Progenitor cell of endocrine pancreas (in vitro differentiated cells): ENCODE results near the gene ST3GAL2. TPM values are rescaled to one million over a fixed set of nuclear protein-coding genes. Genes with fewer than 3 reads are reported as not detected.

Experiments used
- DNase-seq: peaks from one replicate; pipeline ENCODE4 v3.0.0; 2021; ENCODE audit warnings: low spot score; ENCODE audit not compliant: unreplicated experiment
- H3K27ac Mint-ChIP-seq: 2 replicates; pipeline ENCODE4 v1.8.0; 2021; ENCODE audit warnings: mild to moderate bottlenecking, moderate library complexity, mixed read lengths
- H3K27me3 Mint-ChIP-seq: 2 replicates; pipeline ENCODE4 v1.8.0; 2021; ENCODE audit warnings: mixed read lengths
- H3K36me3 Mint-ChIP-seq: 2 replicates; pipeline ENCODE4 v1.8.0; 2022; ENCODE audit warnings: mixed read lengths; ENCODE audit not compliant: insufficient read depth
- H3K4me1 Mint-ChIP-seq: 2 replicates; pipeline ENCODE4 v1.8.0; 2021; ENCODE audit warnings: low read depth, mixed read lengths
- H3K4me3 Mint-ChIP-seq: 2 replicates; pipeline ENCODE4 v1.8.0; 2021; ENCODE audit warnings: low read depth, mild to moderate bottlenecking, moderate library complexity, mixed read lengths
- H3K9me3 Mint-ChIP-seq: 2 replicates; pipeline ENCODE4 v1.8.0; 2021; ENCODE audit warnings: low read depth, mixed read lengths
- CTCF ChIP-seq: fragments of 200-600 bp; sonication (generic); IDR thresholded peaks from one replicate; pipeline ENCODE4 v1.5.0; 2021; ENCODE audit warnings: antibody characterized with exemption, mild to moderate bottlenecking; ENCODE audit not compliant: unreplicated experiment
- total RNA-seq: library from RNA; stranded (reverse); gene quantifications from 2 replicates; pipeline ENCODE4 v1.2.1, GENCODE V29; 2021

ST3GAL2 gene
- total RNA-seq, 1 donor from 2014 or later, result 37.8 TPM

DNA sequence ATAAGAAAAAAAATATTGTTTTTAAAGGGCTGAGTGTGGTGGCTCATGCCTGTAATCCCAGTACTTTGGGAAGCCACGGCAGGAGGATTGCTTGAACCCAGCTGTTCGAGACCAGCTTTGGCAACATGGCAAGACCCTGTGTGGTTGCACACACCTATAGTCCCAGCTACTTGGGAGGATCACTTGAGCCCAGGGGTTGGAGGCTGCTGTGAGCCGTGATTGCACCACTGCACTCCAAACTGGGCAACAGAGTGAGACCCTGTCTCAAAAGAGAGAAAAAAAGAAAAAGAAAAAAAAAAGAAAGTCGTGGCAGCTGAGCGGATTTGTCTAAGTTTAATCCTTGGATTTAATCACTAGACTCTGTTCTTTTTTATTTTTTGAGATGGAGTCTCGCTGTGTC, 9.2 kb upstream of the ST3GAL2 start:
- Mint-ChIP-seq H3K27ac (no peak overlapping the region), H3K36me3 (peaks cover 1% of the 10 kb centered on the region)
- TF ChIP-seq CTCF, result no peak

DNA sequence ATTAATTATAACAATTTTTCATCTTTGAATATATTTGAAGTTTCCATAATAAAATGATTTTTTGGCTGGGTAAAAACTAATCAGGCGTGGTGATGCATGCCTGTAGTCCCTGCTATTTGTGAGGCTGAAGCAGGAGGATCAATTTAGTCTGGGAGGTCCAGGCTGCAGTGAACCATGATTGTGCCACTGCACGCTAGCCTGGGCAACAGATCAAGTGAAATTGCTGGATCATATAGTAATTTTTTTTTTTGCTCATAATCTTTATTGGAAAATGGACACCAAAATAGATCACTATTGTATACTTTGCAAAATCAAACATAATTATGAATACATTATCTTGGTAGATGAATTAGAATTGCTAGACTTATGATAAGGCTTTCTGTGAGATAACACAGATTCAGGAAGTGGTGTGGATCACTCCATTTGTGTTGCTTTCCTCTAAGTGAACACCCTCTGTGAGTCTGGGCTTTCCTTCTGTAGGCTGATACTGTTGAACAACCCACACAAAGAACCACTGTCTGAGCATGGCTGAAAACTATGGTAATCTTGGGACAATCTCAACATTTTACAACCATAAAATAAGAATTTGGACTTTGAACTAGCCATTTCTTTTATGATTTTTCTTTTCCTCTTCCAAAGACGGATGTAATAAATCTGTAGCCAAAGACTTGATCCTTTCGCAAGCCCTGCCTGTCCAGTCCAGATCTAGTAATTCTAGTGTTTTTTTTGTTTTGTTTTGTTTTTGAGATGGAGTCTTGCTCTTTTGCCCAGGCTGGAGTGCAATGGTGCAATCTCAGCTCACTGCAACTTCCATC, 5.6 kb upstream of the ST3GAL2 start:
- no peak for DNase-seq
- Mint-ChIP-seq H3K27me3 (no peaks in the 10 kb centered on the region), H3K27ac (no peak overlapping the region), H3K36me3 (peaks cover 1% of the 10 kb centered on the region), H3K9me3 (no peaks in the 10 kb centered on the region), H3K4me3 (no peak overlapping the region), H3K4me1 (peaks cover 13% of the 10 kb centered on the region)
- TF ChIP-seq CTCF, result no peak

More for the DNA sequence above, 9.2 kb upstream of the ST3GAL2 start:
- DNase-seq, result no peak
- peaks cover 5% of the 10 kb centered on the region for H3K9me3 Mint-ChIP-seq
- H3K27me3 Mint-ChIP-seq, result no peaks in the 10 kb centered on the region
- H3K4me3 Mint-ChIP-seq, result no peak overlapping the region
- H3K4me1 Mint-ChIP-seq, result peaks cover 3% of the 10 kb centered on the region

- TF ChIP-seq CTCF, result no peak
- Mint-ChIP-seq H3K27ac (no peak overlapping the region), H3K9me3 (no peaks in the 10 kb centered on the region), H3K36me3 (no peaks in the 10 kb centered on the region), H3K4me1 (peaks cover 22% of the 10 kb centered on the region), H3K4me3 (no peak overlapping the region), H3K27me3 (no peaks in the 10 kb centered on the region)
- DNase-seq, result no peak
Measured at GRCh38 chr16:70442344-70442743, 3.4 kb upstream of the ST3GAL2 start.

DNA sequence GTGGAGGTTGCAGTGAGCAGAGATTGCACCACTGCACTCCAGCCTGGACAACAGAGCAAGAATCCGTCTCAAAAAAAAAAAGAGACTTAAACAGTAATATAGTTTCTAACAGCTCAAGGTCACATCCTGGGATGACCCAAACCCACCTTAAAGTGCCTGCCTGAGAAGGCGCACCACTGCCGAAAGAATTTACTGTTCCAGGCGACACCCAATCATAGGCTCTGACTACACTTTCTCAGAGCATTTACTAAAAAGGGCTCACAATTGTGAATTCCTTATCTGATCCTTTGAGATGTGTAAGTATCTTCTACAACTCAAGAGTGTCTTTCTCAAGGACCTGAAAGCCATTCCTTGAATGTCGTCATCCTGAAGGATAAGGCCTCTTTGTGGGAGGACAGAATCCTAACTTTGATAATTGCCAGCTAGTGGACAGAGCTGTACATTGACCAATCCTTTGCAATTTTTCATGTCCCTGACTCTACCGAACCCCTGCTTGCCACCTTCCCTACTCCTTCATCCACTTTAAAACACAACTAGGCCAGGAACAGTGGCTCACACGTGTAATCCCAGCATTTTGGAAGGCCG, 2.6 kb upstream of the ST3GAL2 start:
- peaks cover 31% of the 10 kb centered on the region for H3K4me1 Mint-ChIP-seq
- DNase-seq, result no peak
- no peaks in the 10 kb centered on the region for H3K27me3 Mint-ChIP-seq
- H3K9me3 Mint-ChIP-seq, result no peaks in the 10 kb centered on the region
- H3K36me3 Mint-ChIP-seq, result no peaks in the 10 kb centered on the region
- H3K27ac Mint-ChIP-seq, result no peak overlapping the region
- no peak overlapping the region for H3K4me3 Mint-ChIP-seq
- TF ChIP-seq CTCF, result no peak

GRCh38 chr16:70440009-70440692, 1.3 kb upstream of the ST3GAL2 start:
- Mint-ChIP-seq H3K27me3 (no peaks in the 10 kb centered on the region), H3K4me3 (peak overlapping the region; percentile 84), H3K4me1 (peaks cover 33% of the 10 kb centered on the region), H3K36me3 (no peaks in the 10 kb centered on the region), H3K9me3 (no peaks in the 10 kb centered on the region), H3K27ac (peak overlapping the region; percentile 97)
- DNase-seq, result no peak
- TF ChIP-seq CTCF, result no peak
